Measurements from ENCODE around the gene RBM45.

The RBM45 gene

GRCh38 chr2:178088774-178089270, 23.4 kb upstream of the RBM45 start:
- no peak overlapping the region for H3K27ac ChIP-seq
- TF ChIP-seq CTCF (conservative IDR thresholded peaks at IDR 0.05): no peak

GRCh38 chr2:178093471-178093870, 18.8 kb upstream of the RBM45 start:
- H3K27ac ChIP-seq: no peak overlapping the region
- no peak for TF ChIP-seq CTCF (conservative IDR thresholded peaks at IDR 0.05)

- no peak for TF ChIP-seq CTCF (conservative IDR thresholded peaks at IDR 0.05)
- no peak overlapping the region for H3K27ac ChIP-seq
Measured at GRCh38 chr2:178101321-178102079, 10.7 kb upstream of the RBM45 start.

- H3K27ac ChIP-seq: peak overlapping the region; percentile 90
Measured at GRCh38 chr2:178105566-178105965, 6.7 kb upstream of the RBM45 start.

GRCh38 chr2:178106053-178106452, 6.2 kb upstream of the RBM45 start:
- peak overlapping the region; percentile 90 for H3K27ac ChIP-seq
- no peak for TF ChIP-seq CTCF (conservative IDR thresholded peaks at IDR 0.05)

More at GRCh38 chr2:178105566-178105965, 6.7 kb upstream of the RBM45 start:
- TF ChIP-seq CTCF (conservative IDR thresholded peaks at IDR 0.05): no peak

GRCh38 chr2:178108176-178108575, 4.1 kb upstream of the RBM45 start:
- no peak for TF ChIP-seq CTCF (conservative IDR thresholded peaks at IDR 0.05)
- peak overlapping the region; percentile 90; the same call in 1 of the 2 replicates for H3K27ac ChIP-seq

GRCh38 chr2:178109813-178110212, 2.4 kb upstream of the RBM45 start:
- peak; percentile 77 for TF ChIP-seq CTCF (conservative IDR thresholded peaks at IDR 0.05)
- peak overlapping the region; percentile 54; the same call in 1 of the 2 replicates for H3K27ac ChIP-seq
